ENCODE measurements around the gene KIAA1671.

The KIAA1671 gene

GRCh38 chr22:24948356-24949202 lies 3.9 kb upstream of the KIAA1671 start:
- Mint-ChIP-seq H3K4me3 (no peak overlapping the region), H3K36me3 (ENCODE audit: low read depth) (no peaks in the 10 kb centered on the region), H3K9me3 (no peaks in the 10 kb centered on the region), H3K27me3 (ENCODE audit: low read depth, poor library complexity) (peaks cover 5% of the 10 kb centered on the region), H3K27ac (no peak overlapping the region), H3K4me1 (peaks cover 43% of the 10 kb centered on the region)
- DNase-seq = no peak
- TF ChIP-seq, protein P1, sequence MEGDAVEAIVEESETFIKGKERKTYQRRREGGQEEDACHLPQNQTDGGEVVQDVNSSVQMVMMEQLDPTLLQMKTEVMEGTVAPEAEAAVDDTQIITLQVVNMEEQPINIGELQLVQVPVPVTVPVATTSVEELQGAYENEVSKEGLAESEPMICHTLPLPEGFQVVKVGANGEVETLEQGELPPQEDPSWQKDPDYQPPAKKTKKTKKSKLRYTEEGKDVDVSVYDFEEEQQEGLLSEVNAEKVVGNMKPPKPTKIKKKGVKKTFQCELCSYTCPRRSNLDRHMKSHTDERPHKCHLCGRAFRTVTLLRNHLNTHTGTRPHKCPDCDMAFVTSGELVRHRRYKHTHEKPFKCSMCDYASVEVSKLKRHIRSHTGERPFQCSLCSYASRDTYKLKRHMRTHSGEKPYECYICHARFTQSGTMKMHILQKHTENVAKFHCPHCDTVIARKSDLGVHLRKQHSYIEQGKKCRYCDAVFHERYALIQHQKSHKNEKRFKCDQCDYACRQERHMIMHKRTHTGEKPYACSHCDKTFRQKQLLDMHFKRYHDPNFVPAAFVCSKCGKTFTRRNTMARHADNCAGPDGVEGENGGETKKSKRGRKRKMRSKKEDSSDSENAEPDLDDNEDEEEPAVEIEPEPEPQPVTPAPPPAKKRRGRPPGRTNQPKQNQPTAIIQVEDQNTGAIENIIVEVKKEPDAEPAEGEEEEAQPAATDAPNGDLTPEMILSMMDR (IDR thresholded peaks at IDR 0.05) = no peak

DNA sequence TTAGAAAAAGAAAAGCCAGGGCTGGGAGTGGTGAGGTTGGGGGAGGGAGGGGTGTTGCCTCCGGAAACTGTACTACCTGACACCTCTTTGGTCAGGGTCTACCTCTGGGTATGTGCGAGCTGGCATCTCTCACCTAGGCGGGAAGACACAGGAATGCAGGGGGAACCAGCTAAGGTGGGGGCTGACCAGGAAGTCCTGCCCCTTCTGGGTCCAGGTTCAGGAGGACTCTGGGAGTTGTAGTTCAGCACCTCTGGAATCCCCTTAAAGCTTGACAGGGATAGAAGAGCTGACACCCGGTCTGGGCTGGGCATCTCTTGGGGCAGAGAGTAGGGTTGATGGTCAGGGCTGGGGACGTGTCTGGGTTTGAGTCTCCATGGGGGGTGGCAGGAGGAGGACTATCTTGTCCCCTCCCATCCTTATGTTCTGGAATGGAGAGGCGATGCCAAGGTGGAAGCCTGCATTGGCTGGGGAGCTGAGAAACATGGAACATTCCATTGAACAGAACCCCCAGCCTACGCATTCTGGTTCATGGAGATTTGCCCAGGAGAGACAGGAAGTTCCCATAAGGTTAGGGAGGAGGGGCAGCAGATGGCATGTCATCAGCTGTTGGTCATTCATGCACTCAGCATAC lies 2.1 kb upstream of the KIAA1671 start:
- no peaks in the 10 kb centered on the region for H3K36me3 Mint-ChIP-seq (ENCODE audit: low read depth)
- peaks cover 5% of the 10 kb centered on the region for H3K27me3 Mint-ChIP-seq (ENCODE audit: low read depth, poor library complexity)
- peak overlapping the region; percentile 73 for H3K4me3 Mint-ChIP-seq
- H3K27ac Mint-ChIP-seq = no peak overlapping the region
- H3K9me3 Mint-ChIP-seq = no peaks in the 10 kb centered on the region
- peak; percentile 26 for DNase-seq
- TF ChIP-seq, protein P1 (IDR thresholded peaks at IDR 0.05) = no peak
- peaks cover 61% of the 10 kb centered on the region for H3K4me1 Mint-ChIP-seq

GRCh38 chr22:24952837-24953383 lies 394 bp downstream of the KIAA1671 start:
- H3K27ac Mint-ChIP-seq = peak overlapping the region; percentile 99
- peak overlapping the region; percentile 98 for H3K4me3 Mint-ChIP-seq
- no peaks in the 10 kb centered on the region for H3K36me3 Mint-ChIP-seq (ENCODE audit: low read depth)
- no peaks in the 10 kb centered on the region for H3K27me3 Mint-ChIP-seq (ENCODE audit: low read depth, poor library complexity)
- DNase-seq = peak; percentile 55
- peaks cover 64% of the 10 kb centered on the region for H3K4me1 Mint-ChIP-seq
- no peaks in the 10 kb centered on the region for H3K9me3 Mint-ChIP-seq
- TF ChIP-seq, protein P1 (IDR thresholded peaks at IDR 0.05) = no peak

- no peaks in the 10 kb centered on the region for H3K36me3 Mint-ChIP-seq (ENCODE audit: low read depth)
- DNase-seq = peak; percentile 51
- peak overlapping the region; percentile 99 for H3K27ac Mint-ChIP-seq
- TF ChIP-seq, protein P1 (IDR thresholded peaks at IDR 0.05) = no peak
- peak overlapping the region; percentile 98 for H3K4me3 Mint-ChIP-seq
- H3K4me1 Mint-ChIP-seq = peaks cover 60% of the 10 kb centered on the region
- H3K9me3 Mint-ChIP-seq = no peaks in the 10 kb centered on the region
- H3K27me3 Mint-ChIP-seq (ENCODE audit: low read depth, poor library complexity) = no peaks in the 10 kb centered on the region
Observed at GRCh38 chr22:24953384-24954113, 1.0 kb downstream of the KIAA1671 start.

DNA sequence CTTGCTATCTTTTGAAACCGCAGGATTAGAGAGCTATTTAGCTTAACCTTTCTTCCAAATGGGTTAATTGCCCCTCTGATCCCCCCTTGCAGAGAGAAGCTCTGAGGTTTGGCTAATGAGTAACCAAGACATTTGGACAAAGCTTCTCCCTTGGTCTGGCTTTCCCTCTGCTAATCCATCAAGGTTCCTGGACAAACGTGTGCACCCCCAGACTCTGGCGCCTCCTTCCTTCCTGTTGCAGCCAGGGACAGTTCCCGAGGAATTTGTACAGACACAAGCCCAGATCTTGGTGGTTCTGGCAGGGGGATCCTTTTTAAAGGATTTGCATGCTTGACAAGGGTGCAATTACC lies 1.6 kb downstream of the KIAA1671 start:
- H3K9me3 Mint-ChIP-seq = no peaks in the 10 kb centered on the region
- TF ChIP-seq, protein P1 (IDR thresholded peaks at IDR 0.05) = no peak
- no peaks in the 10 kb centered on the region for H3K27me3 Mint-ChIP-seq (ENCODE audit: low read depth, poor library complexity)
- H3K27ac Mint-ChIP-seq = no peak overlapping the region
- H3K4me1 Mint-ChIP-seq = peaks cover 60% of the 10 kb centered on the region
- peak overlapping the region; percentile 84 for H3K4me3 Mint-ChIP-seq
- DNase-seq = no peak
- H3K36me3 Mint-ChIP-seq (ENCODE audit: low read depth) = no peaks in the 10 kb centered on the region

Measured in nephron progenitor cell (in vitro differentiated cells).